Mammary epithelial cell (primary cell): Measurements from ENCODE around the gene VWA8.

ENCODE experiments used
- CTCF ChIP-seq, 2 donors: IDR thresholded peaks in 1 of 2; conservative IDR thresholded peaks in 1 of 2; 2 replicates each; pipeline ENCODE4 v1.5.1; 2011 to 2012; ENCODE audit warnings: inconsistent platforms in 2 of 2, low read length in 2 of 2, mild to moderate bottlenecking in 2 of 2, control low read depth in 1 of 2, low read depth in 1 of 2; ENCODE audit not compliant: insufficient read depth in 1 of 2; ENCODE audit errors: extremely low read depth in 1 of 2
- EZH2 ChIP-seq: IDR thresholded peaks from 2 replicates; pipeline ENCODE4 v1.6.1; 2012; ENCODE audit warnings: low read length, inconsistent platforms, borderline replicate concordance

- peak; percentile 16 to 33 for TF ChIP-seq CTCF (conservative IDR thresholded peaks at IDR 0.05 in 1 of 2, IDR thresholded peaks at IDR 0.05 in 1 of 2; ENCODE audit: extremely low read depth in 1 of 2, insufficient read depth in 1 of 2, low read depth in 1 of 2, low read length in 2 of 2)
- TF ChIP-seq EZH2 = no peak
These were observed 12.4 kb upstream of the VWA8 start for GRCh38 chr13:41973247-41973741.
